SU-DHL-6 (cell line): Measurements from ENCODE around the gene CD300A.

Experiments
- H2AFZ ChIP-seq: fragments of 200-600 bp; sonication (generic); 2 replicates; pipeline ENCODE4 v1.6.1; 2014; ENCODE audit warnings: low read depth, mild to moderate bottlenecking, moderate library complexity, mixed read lengths, antibody characterized with exemption, low read length; ENCODE audit not compliant: severe bottlenecking
- H3F3A ChIP-seq: fragments of 200-600 bp; shearing (Covaris generic); 2 replicates; pipeline ENCODE4 v1.6.0; 2016; ENCODE audit warnings: antibody characterized with exemption, mild to moderate bottlenecking; ENCODE audit not compliant: insufficient read depth
- H3K27ac ChIP-seq: fragments of 200-600 bp; sonication (generic); 2 replicates; pipeline ENCODE4 v1.5.1; 2016; ENCODE audit warnings: low read depth, mild to moderate bottlenecking, low read length, moderate library complexity, mixed read lengths
- H3K27me3 ChIP-seq: fragments of 200-600 bp; sonication (generic), shearing (Covaris generic); 2 replicates; pipeline ENCODE4 v1.6.0; 2014; ENCODE audit warnings: mild to moderate bottlenecking, low read length
- H3K36me3 ChIP-seq: fragments of 200-600 bp; sonication (generic); 2 replicates; pipeline ENCODE4 v1.6.1; 2014; ENCODE audit warnings: mild to moderate bottlenecking, low read length, mixed read lengths
- H3K4me2 ChIP-seq: fragments of 300-600, 200-600 bp; shearing (Covaris generic), sonication (generic); 2 replicates; pipeline ENCODE4 v1.6.0; 2014; ENCODE audit warnings: low read length, low read depth, mild to moderate bottlenecking; ENCODE audit not compliant: poor library complexity, severe bottlenecking
- H3K4me3 ChIP-seq: fragments of 200-600 bp; sonication (generic); 2 replicates; pipeline ENCODE4 v1.5.1; 2014; ENCODE audit warnings: antibody characterized with exemption, low read length, mild to moderate bottlenecking, mixed read lengths; ENCODE audit not compliant: insufficient read depth, poor library complexity, severe bottlenecking
- H3K79me2 ChIP-seq: fragments of 200-600 bp; sonication (generic); 2 replicates; pipeline ENCODE4 v1.6.1; 2014; ENCODE audit warnings: mild to moderate bottlenecking, low read length, moderate library complexity; ENCODE audit not compliant: insufficient read depth
- H3K9ac ChIP-seq: fragments of 200-600 bp; sonication (generic); 2 replicates; pipeline ENCODE4 v1.7.0; 2014; ENCODE audit warnings: mild to moderate bottlenecking, low read length
- H3K9me2 ChIP-seq: fragments of 200-600 bp; sonication (generic); replicated peaks from 2 replicates; pipeline ENCODE4 v1.6.1; 2014; ENCODE audit warnings: low read length; ENCODE audit not compliant: insufficient read depth
- H3K9me3 ChIP-seq: fragments of 200-600 bp; sonication (generic); 2 replicates; pipeline ENCODE4 v1.6.1; 2014; ENCODE audit warnings: low read length, mixed read lengths; ENCODE audit not compliant: insufficient read depth
- H4K20me1 ChIP-seq: fragments of 200-600 bp; sonication (generic); 2 replicates; pipeline ENCODE4 v1.6.1; 2014; ENCODE audit warnings: low read depth, mild to moderate bottlenecking, antibody characterized with exemption, low read length, moderate library complexity, mixed read lengths
- CTCF ChIP-seq: fragments of 200-600 bp; sonication (generic); IDR thresholded peaks from one replicate; pipeline ENCODE4 v1.5.1; 2017; ENCODE audit warnings: antibody characterized with exemption, mild to moderate bottlenecking, low read length, moderate library complexity; ENCODE audit not compliant: insufficient read depth, poor library complexity, severe bottlenecking
- EZH2phosphoT487 ChIP-seq: fragments of 200-600 bp; sonication (generic), shearing (Covaris generic); conservative IDR thresholded peaks from 2 replicates; pipeline ENCODE4 v1.6.1; 2018; ENCODE audit warnings: mild to moderate bottlenecking, antibody characterized with exemption, low read length, moderate library complexity, mixed read lengths

Gene CD300A

GRCh38 chr17:74527756-74528155, 61.3 kb downstream of the CD300A start:
- Histone ChIP-seq H3K4me2 (no peak overlapping the region), H3K4me3 (no peak overlapping the region), H3F3A (no peaks in the 10 kb centered on the region), H3K36me3 (no peaks in the 10 kb centered on the region), H3K79me2 (no peaks in the 10 kb centered on the region), H3K9me2 (no peaks in the 10 kb centered on the region), H4K20me1 (no peaks in the 10 kb centered on the region), H3K9ac (no peak overlapping the region), H3K27me3 (no peaks in the 10 kb centered on the region), H2AFZ (no peak overlapping the region), H3K9me3 (no peaks in the 10 kb centered on the region), H3K27ac (no peak overlapping the region)
- TF ChIP-seq EZH2phosphoT487 (no peak), CTCF (no peak)

DNA sequence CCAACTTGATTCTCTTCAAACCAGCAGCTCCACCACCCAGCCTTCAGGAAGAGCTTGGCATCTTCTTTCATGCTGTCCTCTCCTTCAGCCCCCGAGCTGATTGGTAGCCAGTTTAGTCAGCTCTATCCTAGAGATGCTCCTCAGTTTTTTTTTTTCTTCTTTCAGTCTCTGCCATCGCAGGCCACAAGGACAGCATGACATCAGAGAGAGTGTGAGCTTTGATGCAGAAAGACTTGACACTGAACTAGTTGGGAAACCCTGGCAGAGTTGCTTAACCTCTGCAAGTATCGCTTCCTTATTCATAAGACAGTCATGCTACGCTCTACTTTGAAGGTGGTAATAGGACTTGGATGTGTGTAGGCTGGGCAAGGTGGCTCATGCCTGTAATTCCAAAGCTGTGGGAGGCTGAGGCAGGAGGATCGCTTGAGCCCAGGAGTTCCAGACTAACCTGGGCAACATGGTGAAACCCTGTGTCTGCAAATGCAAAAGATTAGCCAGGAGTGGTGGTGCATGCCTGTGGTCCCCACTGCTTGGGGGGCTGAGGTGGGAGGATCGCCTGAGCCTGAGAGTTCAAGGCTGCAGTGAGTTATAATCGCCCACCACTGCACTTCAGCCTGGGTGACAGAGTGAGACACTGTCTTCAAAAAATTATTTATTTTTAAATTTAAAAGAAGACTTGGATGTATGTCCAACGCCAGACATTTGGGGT, 62.2 kb downstream of the CD300A start:
- Histone ChIP-seq H3K9ac (no peak overlapping the region), H3K9me2 (no peaks in the 10 kb centered on the region), H3K27me3 (no peaks in the 10 kb centered on the region), H2AFZ (no peak overlapping the region), H3F3A (no peaks in the 10 kb centered on the region), H4K20me1 (no peaks in the 10 kb centered on the region), H3K4me3 (no peak overlapping the region), H3K4me2 (no peak overlapping the region), H3K36me3 (no peaks in the 10 kb centered on the region), H3K27ac (no peak overlapping the region), H3K79me2 (no peaks in the 10 kb centered on the region), H3K9me3 (no peaks in the 10 kb centered on the region)
- no peak for TF ChIP-seq EZH2phosphoT487
- no peak for TF ChIP-seq CTCF

- H3K4me2 ChIP-seq, result no peak overlapping the region
- TF ChIP-seq CTCF, result no peak
- TF ChIP-seq EZH2phosphoT487, result no peak
- no peak overlapping the region for H3K9ac ChIP-seq
- H3K79me2 ChIP-seq, result no peaks in the 10 kb centered on the region
- no peaks in the 10 kb centered on the region for H3K27me3 ChIP-seq
- H4K20me1 ChIP-seq, result no peaks in the 10 kb centered on the region
- no peaks in the 10 kb centered on the region for H3K9me3 ChIP-seq
- no peaks in the 10 kb centered on the region for H3K9me2 ChIP-seq
- no peak overlapping the region for H2AFZ ChIP-seq
- no peaks in the 10 kb centered on the region for H3K36me3 ChIP-seq
- no peaks in the 10 kb centered on the region for H3F3A ChIP-seq
- H3K4me3 ChIP-seq, result no peak overlapping the region
- H3K27ac ChIP-seq, result no peak overlapping the region
Observed at GRCh38 chr17:74529243-74529642, 62.8 kb downstream of the CD300A start.
